HG03565 (cell line): ENCODE results near the gene PISD.

Experiments used
- ATAC-seq: cut with Tn5 transposase; IDR thresholded peaks from one replicate; pipeline ENCODE4 v1.9.1; 2021; ENCODE audit warnings: mild to moderate bottlenecking, moderate library complexity; ENCODE audit not compliant: unreplicated experiment

Gene PISD

DNA sequence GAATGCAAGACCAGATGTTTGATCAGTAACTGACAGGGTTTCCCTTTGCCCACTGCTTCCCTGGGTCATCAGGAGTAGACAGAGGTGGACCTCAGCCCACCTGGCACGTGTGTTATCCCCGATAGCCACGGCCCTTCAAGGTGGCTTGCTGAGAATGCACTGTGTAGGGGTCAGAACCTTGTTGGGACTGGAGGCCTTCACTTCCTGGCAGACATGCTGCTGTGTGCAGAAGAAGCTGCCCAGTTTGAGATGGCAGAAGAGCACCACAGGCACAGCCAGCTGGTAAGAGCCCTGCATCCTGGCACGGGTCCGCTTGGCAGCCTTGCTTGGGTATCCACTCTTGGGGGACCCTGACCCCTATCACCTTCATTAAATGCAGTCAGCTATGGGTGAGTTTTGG, 83.8 kb downstream of the PISD start:
- ATAC-seq: no peak

- no peak for ATAC-seq
Measured at GRCh38 chr22:31577711-31578110, 84.3 kb downstream of the PISD start.

DNA sequence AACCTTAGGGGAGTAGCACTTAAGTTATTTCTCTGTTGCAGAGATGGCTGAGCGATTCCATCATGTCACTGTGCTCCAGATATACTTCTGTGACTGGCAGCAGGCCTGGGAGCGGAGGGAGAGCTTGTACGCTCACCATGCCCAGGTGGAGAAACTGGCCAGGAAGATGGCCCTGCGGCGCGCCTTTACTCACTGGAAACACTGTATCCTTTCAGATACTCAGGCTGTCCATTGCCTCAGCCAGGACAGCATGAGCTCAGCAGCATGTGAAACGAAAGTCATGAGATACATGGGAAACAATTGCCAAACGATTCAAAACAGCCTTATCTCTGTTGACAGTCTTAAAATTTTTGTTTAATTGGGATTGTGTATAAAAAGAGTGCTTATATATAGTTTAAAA, 86.8 kb downstream of the PISD start:
- no peak for ATAC-seq

DNA sequence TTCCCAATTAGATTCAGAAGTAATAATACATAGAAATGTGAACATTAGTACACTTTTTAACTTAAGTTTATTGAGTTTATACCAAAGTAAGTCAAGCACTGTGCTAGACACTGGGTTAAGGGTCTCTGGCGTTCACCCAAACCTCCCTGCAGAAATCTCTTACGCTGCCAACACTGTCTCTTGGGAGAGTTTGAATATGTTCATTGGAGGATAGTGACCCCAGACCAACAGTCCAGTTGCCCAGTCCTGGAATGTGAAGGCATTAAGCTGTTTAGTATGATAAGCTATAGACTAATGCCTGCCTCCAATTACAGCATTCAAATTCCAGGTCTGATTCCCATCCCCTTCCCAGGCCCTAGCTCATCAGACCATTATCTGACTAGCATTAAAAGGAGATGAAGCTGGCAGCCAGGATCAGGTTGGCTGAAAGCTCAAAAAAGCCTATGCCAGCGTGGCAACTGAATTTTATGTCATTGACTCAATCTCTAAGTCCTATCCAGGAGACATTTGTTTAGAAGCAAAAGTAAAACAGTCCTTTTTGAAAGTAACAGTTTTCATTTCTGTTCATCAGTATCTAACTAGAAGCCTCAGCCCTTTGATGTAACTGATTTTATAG, 87.9 kb downstream of the PISD start:
- no peak for ATAC-seq

GRCh38 chr22:31572939-31573338, 89.1 kb downstream of the PISD start:
- no peak for ATAC-seq

DNA sequence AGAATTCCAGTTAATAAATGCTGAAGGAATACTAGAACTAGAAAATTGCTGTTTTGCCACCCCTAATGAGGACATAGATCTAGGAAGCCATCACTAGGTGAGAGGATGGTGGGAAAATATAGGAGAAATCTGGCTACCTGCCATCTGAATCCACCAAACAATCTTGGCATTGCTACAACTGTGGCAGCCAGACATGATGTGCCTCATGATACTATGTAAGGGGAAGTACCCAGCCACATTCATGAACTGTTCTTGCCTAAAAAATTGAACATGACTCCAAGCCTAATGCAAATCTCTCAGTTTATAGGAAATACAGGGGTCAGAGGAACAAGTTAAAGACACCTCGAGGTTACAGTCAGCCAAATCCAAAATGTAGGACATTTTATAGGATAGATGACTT, 92.9 kb downstream of the PISD start:
- no peak for ATAC-seq
